HG02884 (cell line): ENCODE measurements around the gene MRPL53.

Experiments
- ATAC-seq: cut with Tn5 transposase; IDR thresholded peaks from one replicate; pipeline ENCODE4 v1.9.1; 2021; ENCODE audit warnings: mild to moderate bottlenecking, moderate library complexity; ENCODE audit not compliant: unreplicated experiment

The MRPL53 gene

GRCh38 chr2:74472086-74472944, at the start of gene MRPL53:
MRPL53 (minus strand) TSS chr2:74472680; CDS start chr2:74472660, 20 bp downstream.
- peak; percentile 84 for ATAC-seq

GRCh38 chr2:74516650-74517049, 44.2 kb upstream of the MRPL53 start:
- ATAC-seq = no peak

- peak; percentile 73 for ATAC-seq
Observed at GRCh38 chr2:74515981-74516633, 43.6 kb upstream of the MRPL53 start.

DNA sequence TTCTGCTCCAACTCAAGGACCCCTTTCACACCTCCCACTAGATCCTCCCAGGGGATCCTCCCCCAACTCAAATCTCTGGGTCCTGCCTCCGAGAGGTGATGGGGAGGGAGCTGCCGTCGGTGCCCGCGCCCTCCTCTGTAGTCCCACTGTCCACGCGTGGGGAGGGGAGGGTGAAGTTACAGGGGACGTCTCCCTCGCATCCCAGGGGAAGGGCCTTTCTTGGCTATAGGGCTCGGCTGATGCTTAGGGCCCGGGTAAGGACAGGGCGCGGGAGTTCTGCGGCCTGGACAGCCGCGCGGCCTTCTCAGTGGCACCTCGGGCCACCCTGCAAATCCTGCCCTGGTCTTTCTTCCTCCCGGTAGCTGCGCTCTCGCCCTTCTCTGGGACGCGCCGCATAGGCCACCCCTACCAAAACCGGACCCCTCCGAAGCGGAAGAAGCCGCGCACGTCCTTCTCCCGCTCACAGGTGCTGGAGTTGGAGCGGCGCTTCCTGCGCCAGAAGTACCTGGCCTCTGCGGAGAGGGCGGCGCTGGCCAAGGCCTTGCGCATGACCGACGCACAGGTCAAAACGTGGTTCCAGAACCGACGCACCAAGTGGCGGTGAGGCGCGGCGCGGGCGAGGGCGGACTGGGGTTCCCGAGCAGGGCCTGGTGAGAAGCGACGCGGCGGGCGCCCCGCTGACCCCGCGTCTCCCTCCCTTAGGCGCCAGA, 42.9 kb upstream of the MRPL53 start:
- no peak for ATAC-seq

GRCh38 chr2:74514368-74515270, 42.1 kb upstream of the MRPL53 start, which contains the start of gene TLX2:
TLX2 (plus strand) TSS chr2:74514450; CDS start chr2:74514807, 357 bp downstream.
- no peak for ATAC-seq

DNA sequence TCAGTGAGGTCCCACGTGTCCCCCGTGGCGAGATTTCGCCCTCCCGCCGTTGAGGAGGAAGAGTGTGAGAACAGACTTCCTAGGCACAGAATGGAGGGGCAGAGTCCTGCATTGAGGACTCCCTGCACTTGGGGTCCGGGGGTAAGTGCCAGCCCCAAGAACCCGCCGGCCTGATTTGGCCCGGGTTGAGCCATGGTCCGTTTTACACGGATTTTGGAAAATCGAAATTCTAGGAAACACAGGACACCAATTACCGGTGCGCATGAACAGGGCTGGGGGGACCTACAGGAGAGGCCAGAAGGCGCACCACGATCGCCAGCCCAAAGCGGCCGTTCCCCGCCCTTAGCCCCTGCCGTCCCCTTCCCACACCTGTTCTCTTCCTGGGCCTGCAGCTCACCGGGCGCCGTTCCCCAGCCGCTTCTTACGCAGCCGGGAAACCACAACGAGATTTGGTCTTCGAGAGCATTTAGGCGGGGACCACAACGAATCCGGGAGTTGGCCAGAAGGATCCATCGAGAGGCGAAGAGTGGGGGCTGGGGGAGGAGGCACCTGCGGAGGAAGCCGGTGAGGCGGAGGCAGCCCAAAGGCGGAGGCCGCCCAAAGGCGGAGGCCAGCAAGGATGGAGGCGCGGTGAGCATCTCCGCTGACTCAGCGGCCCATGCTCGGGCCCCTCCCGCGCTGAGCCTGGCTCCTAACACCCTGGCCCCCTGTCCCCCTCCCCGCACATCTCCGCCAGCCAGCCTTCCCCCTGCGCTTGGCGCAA, 41.3 kb upstream of the MRPL53 start:
- ATAC-seq = no peak

DNA sequence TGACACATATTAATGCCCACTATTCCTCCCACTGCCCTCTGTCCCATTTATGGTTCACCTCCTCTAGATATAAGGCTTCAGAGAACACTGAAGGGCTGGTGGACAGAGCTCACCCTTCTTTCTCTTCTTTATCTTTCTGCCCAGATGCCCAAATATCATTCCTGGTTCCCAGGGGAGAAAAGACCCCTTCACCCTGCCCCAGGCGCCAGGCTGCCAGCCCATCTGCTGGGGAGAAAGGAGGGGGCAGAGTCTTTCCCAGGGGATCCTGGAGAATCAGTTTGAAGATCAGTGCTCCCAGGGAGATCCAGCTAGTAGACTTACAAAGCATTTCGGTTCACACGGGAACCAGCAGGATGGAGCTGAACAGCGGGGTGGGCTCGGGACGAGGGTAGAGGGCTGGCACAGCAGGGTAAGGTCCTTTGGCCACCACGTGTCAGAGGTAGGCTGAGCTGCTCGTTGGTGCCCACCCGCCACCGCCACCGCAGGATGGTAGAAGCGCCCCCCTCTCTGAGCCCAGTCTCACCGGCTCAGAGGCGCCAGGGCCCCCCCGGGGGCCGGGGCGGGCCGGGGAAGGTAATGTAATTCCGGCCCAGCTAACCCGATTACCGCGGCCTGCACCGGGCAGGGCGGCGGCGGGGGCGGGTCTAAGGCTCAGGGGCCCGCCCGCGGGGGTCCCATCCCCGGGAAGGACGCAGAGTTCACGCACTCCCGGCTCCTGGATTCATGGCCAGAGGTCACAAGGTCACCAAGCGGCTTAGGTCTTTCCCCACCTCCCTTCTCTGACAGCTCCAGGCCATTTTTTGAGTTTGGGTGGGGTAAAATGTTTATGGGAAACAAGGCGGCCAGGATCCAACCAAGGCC, 40.5 kb upstream of the MRPL53 start:
- ATAC-seq = no peak

DNA sequence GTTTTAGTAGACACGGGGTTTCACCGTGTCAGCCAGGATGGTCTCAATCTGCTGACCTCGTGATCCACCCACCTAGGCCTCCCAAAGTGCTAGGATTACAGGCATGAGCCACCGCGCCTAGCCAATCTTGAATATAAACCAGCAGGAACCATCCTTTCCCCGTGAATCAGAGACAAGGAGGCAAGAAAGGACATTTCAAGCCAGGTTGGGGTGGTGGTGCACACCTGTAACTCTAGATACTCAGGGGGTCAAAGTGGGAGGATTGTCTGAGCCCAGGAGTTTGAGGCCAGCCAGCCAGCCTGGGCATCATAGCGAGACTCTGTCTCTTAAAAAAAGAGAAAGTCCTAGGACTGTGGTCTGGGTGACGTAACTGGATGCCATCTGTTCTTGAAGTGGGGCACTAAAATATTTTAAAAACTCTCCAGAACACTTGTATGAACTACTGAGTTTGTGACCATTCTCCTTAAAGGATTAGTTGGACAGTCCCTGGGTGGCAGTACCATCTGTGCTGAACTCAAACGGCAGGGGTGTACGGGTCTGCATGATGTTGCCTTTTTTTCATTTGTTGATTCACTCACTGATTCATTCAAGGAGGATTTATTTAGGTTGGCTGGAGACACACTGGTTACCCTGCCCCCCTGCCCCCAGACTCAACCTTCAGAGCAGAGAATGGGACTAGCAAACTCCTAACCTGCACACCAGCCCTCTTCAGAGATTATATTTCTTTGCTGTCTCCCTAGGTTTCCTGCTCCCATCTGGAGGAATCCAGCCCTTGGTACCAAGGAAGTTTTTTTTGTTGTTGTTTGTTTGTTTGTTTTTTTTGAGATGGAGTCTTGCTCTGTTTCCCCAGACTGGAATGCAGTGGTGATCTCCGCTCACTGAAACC, 38.9 kb upstream of the MRPL53 start:
- no peak for ATAC-seq

- ATAC-seq = no peak
Observed at GRCh38 chr2:74510272-74510671, 37.8 kb upstream of the MRPL53 start.

- ATAC-seq = peak; percentile 3
Observed at GRCh38 chr2:74507926-74508520, 35.5 kb upstream of the MRPL53 start.

GRCh38 chr2:74507145-74507925, 34.9 kb upstream of the MRPL53 start, which contains the start of gene PCGF1:
PCGF1 (minus strand) TSS chr2:74507695; CDS start chr2:74507668, 27 bp downstream.
- peak; percentile 84 for ATAC-seq

DNA sequence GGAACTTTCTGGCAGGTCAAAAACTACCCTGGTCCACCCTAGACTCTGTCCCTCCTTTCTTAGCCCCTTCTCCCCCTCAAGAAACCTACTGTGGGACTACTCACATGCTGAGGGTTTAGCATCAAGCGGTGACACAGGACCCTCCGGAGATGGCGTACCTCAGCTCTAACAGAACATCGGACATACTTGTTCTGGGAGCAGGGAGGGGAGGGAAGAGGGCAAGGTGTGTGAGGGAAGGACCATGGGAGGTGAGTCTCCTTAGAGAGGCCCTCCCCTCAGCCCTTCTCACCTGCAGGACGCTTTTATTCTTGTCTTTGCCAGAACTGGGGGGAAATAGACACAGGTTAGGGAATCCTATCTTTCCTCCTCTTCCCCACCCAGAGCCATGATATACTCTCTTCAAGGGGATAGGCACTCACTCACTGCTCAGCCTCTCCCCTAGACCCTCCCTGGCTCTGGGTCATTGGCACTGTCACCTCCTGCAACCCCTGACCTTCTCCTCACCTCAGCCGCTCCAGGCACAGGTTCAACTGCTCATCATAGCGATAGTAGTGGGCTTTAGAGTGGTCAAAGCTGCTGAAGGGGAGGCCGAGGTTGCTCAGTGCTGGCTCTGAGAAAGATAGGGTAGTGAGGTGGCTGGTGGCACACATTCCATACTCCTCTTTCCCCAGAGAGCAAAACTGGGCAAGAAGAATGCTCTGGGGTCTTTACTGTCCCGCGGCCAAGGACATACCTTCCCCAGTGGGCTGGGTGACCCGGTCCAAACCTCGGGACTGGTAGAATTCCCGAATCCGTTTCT, 33.2 kb upstream of the MRPL53 start:
- no peak for ATAC-seq

DNA sequence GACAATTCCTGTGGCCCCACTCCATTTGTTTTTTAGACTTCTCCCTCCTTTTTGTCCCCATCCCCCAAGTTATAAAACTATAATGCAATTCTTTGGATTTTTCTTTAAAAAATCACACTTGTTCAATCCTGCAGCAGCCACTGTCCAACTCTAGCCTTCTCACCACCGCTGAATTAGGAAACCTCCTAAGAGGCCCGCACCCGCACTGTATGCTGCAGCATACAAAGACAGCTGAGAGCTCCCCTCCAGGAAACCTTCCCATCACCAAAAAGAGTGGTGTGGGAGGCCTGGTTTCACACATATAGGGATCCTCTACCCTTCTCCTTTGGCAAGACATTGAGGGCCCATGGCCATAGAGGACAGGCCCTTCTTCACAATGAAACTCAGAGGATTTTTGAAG, 32.1 kb upstream of the MRPL53 start:
- no peak for ATAC-seq

GRCh38 chr2:74503506-74504475, 31.3 kb upstream of the MRPL53 start:
- no peak for ATAC-seq
